HEK293 (cell line): ENCODE results near the gene PLEKHA8.

Experiments used
- ATF2 ChIP-seq: fragments of 450-650 bp; formaldehyde crosslinking; IDR thresholded peaks from 2 replicates; pipeline ENCODE4 v1.5.1; 2016; ENCODE audit warnings: missing biosample characterization, missing genetic modification characterization, low read depth
- EGR2 ChIP-seq: fragments of 450-650 bp; formaldehyde crosslinking; IDR thresholded peaks from 2 replicates; pipeline ENCODE4 v1.5.1; 2016; ENCODE audit warnings: low read depth, missing biosample characterization, missing genetic modification characterization
- FEZF1 ChIP-seq: fragments of 450-650 bp; formaldehyde crosslinking; IDR thresholded peaks from 2 replicates; pipeline ENCODE4 v1.5.1; 2016; ENCODE audit warnings: missing biosample characterization, missing genetic modification characterization
- IKZF3 ChIP-seq: fragments of 450-650 bp; IDR thresholded peaks from 2 replicates; pipeline ENCODE4 v1.5.0; 2018; ENCODE audit warnings: missing biosample characterization, mild to moderate bottlenecking, missing genetic modification characterization, moderate library complexity
- KLF1 ChIP-seq: fragments of 450-650 bp; formaldehyde crosslinking; IDR thresholded peaks from 2 replicates; pipeline ENCODE4 v1.5.1; 2016; ENCODE audit warnings: missing biosample characterization, missing genetic modification characterization
- MEIS1 ChIP-seq: sonication (generic); formaldehyde crosslinking; IDR thresholded peaks from 2 replicates; pipeline ENCODE4 v1.8.1; 2022; ENCODE audit warnings: missing genetic modification reagents, mild to moderate bottlenecking, borderline replicate concordance
- PRDM2 ChIP-seq: fragments of 450-650 bp; formaldehyde crosslinking; IDR thresholded peaks from 2 replicates; pipeline ENCODE4 v1.5.1; 2016; ENCODE audit warnings: missing biosample characterization, missing genetic modification characterization, borderline replicate concordance
- REPIN1 ChIP-seq: fragments of 450-650 bp; formaldehyde crosslinking; IDR thresholded peaks from 2 replicates; pipeline ENCODE4 v1.5.1; 2017; ENCODE audit warnings: missing biosample characterization, missing genetic modification characterization, low read depth
- SETDB1 ChIP-seq: IDR thresholded peaks from one replicate; pipeline ENCODE4 v1.6.1; 2017; ENCODE audit warnings: mild to moderate bottlenecking, low read length, moderate library complexity, mixed read lengths; ENCODE audit not compliant: insufficient read length
- YY1 ChIP-seq: fragments of 450-650 bp; formaldehyde crosslinking; IDR thresholded peaks from 2 replicates; pipeline ENCODE4 v1.5.1; 2018; ENCODE audit warnings: missing biosample characterization, missing genetic modification characterization
- ZBTB44 ChIP-seq: fragments of 450-650 bp; IDR thresholded peaks from 2 replicates; pipeline ENCODE4 v1.5.1; 2018; ENCODE audit warnings: missing biosample characterization, mild to moderate bottlenecking, missing genetic modification characterization
- ZEB2 ChIP-seq: fragments of 450-650 bp; formaldehyde crosslinking; IDR thresholded peaks from 2 replicates; pipeline ENCODE4 v1.5.1; 2016; ENCODE audit warnings: missing biosample characterization, missing genetic modification characterization
- ZFP69B ChIP-seq: fragments of 450-650 bp; formaldehyde crosslinking; IDR thresholded peaks from 2 replicates; pipeline ENCODE4 v1.5.1; 2016; ENCODE audit warnings: missing biosample characterization, missing genetic modification characterization
- ZNF112 ChIP-seq: fragments of 450-650 bp; formaldehyde crosslinking; IDR thresholded peaks from 2 replicates; pipeline ENCODE4 v1.5.0; 2017; ENCODE audit warnings: missing biosample characterization, missing genetic modification characterization
- ZNF140 ChIP-seq: fragments of 450-650 bp; formaldehyde crosslinking; IDR thresholded peaks from 2 replicates; pipeline ENCODE4 v1.5.1; 2016; ENCODE audit warnings: missing biosample characterization, missing genetic modification characterization
- ZNF16 ChIP-seq: fragments of 450-650 bp; formaldehyde crosslinking; IDR thresholded peaks from 2 replicates; pipeline ENCODE4 v1.5.1; 2016; ENCODE audit warnings: low read depth, missing biosample characterization, missing genetic modification characterization
- ZNF174 ChIP-seq: fragments of 450-650 bp; formaldehyde crosslinking; IDR thresholded peaks from 2 replicates; pipeline ENCODE4 v1.5.0; 2017; ENCODE audit warnings: missing biosample characterization, mild to moderate bottlenecking, missing genetic modification characterization
- ZNF184 ChIP-seq: fragments of 450-650 bp; IDR thresholded peaks from 2 replicates; pipeline ENCODE4 v1.5.1; 2018; ENCODE audit warnings: missing biosample characterization, mild to moderate bottlenecking, missing genetic modification characterization
- ZNF221 ChIP-seq: fragments of 450-650 bp; formaldehyde crosslinking; IDR thresholded peaks from 2 replicates; pipeline ENCODE4 v1.5.1; 2017; ENCODE audit warnings: missing biosample characterization, missing genetic modification characterization, borderline replicate concordance
- ZNF366 ChIP-seq: fragments of 450-650 bp; formaldehyde crosslinking; conservative IDR thresholded peaks from 2 replicates; pipeline ENCODE4 v1.5.1; 2016; ENCODE audit warnings: missing biosample characterization, missing genetic modification characterization
- ZNF426 ChIP-seq: fragments of 450-650 bp; formaldehyde crosslinking; IDR thresholded peaks from 2 replicates; pipeline ENCODE4 v1.5.1; 2017; ENCODE audit warnings: missing biosample characterization, missing genetic modification characterization, mild to moderate bottlenecking, inconsistent platforms, moderate library complexity
- ZNF473 ChIP-seq: fragments of 450-650 bp; formaldehyde crosslinking; IDR thresholded peaks from 2 replicates; pipeline ENCODE4 v1.5.1; 2017; ENCODE audit warnings: missing biosample characterization, missing genetic modification characterization
- ZNF664 ChIP-seq: fragments of 450-650 bp; formaldehyde crosslinking; IDR thresholded peaks from 2 replicates; pipeline ENCODE4 v1.5.1; 2016; ENCODE audit warnings: missing biosample characterization, missing genetic modification characterization
- ZNF701 ChIP-seq: fragments of 450-650 bp; formaldehyde crosslinking; IDR thresholded peaks from 2 replicates; pipeline ENCODE4 v1.5.1; 2016; ENCODE audit warnings: missing biosample characterization, missing genetic modification characterization
- ZNF76 ChIP-seq: fragments of 450-650 bp; formaldehyde crosslinking; IDR thresholded peaks from 2 replicates; pipeline ENCODE4; 2016; ENCODE audit warnings: low read depth, missing biosample characterization, missing genetic modification characterization, borderline replicate concordance
- TF ChIP-seq, protein P1 (sequence below): fragments of 450-650 bp; formaldehyde crosslinking; IDR thresholded peaks from 2 replicates; pipeline ENCODE4 v1.5.1; 2016; ENCODE audit warnings: missing biosample characterization, missing genetic modification characterization, low read depth
- TF ChIP-seq, protein P2 (sequence below): fragments of 450-650 bp; formaldehyde crosslinking; optimal IDR thresholded peaks from 2 replicates; pipeline ENCODE3; 2016; ENCODE audit warnings: missing biosample characterization, mild to moderate bottlenecking, missing genetic modification characterization

PLEKHA8 gene

DNA sequence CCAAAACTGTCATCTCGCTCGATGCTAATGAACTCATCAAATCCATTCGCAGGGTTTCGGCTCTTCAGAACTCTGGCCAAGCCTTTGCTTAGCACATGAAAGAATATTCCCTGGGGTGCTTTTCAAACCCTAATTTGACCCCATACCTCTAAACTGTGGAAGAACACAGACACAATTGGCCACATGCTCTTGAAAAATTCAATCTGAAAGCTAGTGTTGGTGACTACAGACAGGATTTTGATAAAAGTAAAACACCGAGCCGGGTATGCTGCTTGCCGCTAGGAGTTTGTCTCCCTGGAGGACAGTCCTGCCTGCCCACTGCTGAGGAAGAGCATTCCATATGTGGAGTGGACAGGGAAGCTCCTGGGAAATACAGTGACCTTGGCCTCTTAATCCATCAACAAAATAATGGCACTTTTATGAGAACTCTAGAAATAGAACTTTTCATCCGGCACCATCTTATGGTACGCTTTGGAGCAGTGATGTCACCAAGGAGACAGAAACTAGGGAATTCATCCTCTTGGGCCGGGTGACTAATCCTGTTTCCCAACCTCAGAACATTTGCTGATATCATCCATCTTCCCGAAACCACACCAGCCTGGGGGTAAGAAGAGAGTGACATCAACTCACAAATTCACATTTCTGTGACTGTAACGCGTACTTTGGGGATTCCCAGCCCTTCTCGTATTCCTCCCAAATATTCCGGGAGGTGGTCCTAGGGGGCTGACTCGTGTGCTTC lies 140.8 kb downstream of the PLEKHA8 start (continued):
- TF ChIP-seq EGR2 (tag by site-specific recombination) (no peak), ZNF221 (tag by site-specific recombination) (no peak), ZNF426 (tag by site-specific recombination) (no peak), ZNF184 (tag by site-specific recombination) (0 out of 2 replicates have a peak, but pooled peaks have one; percentile 25), ZNF76 (no peak), ZEB2 (tag by site-specific recombination) (no peak), ZNF112 (tag by site-specific recombination) (no peak), IKZF3 (tag by site-specific recombination) (no peak), ZNF664 (tag by site-specific recombination) (no peak), ZFP69B (tag by site-specific recombination) (no peak), ZNF174 (tag by site-specific recombination) (no peak), KLF1 (tag by site-specific recombination) (no peak), ZBTB44 (tag by site-specific recombination) (no peak), ZNF366 (tag by site-specific recombination) (peak; percentile 15; the same call in 1 of the 2 replicates), FEZF1 (tag by site-specific recombination) (no peak), ZNF473 (tag by site-specific recombination) (no peak), REPIN1 (tag by site-specific recombination) (no peak), ATF2 (peak; percentile 45; the same call in 1 of the 2 replicates), ZNF701 (tag by site-specific recombination) (no peak), PRDM2 (tag by site-specific recombination) (no peak), ZNF16 (tag by site-specific recombination) (no peak), ZNF140 (no peak), SETDB1 (no peak), YY1 (tag by site-specific recombination) (no peak), MEIS1 (CRISPR knock-in tag) (no peak)
- TF ChIP-seq, protein P1, sequence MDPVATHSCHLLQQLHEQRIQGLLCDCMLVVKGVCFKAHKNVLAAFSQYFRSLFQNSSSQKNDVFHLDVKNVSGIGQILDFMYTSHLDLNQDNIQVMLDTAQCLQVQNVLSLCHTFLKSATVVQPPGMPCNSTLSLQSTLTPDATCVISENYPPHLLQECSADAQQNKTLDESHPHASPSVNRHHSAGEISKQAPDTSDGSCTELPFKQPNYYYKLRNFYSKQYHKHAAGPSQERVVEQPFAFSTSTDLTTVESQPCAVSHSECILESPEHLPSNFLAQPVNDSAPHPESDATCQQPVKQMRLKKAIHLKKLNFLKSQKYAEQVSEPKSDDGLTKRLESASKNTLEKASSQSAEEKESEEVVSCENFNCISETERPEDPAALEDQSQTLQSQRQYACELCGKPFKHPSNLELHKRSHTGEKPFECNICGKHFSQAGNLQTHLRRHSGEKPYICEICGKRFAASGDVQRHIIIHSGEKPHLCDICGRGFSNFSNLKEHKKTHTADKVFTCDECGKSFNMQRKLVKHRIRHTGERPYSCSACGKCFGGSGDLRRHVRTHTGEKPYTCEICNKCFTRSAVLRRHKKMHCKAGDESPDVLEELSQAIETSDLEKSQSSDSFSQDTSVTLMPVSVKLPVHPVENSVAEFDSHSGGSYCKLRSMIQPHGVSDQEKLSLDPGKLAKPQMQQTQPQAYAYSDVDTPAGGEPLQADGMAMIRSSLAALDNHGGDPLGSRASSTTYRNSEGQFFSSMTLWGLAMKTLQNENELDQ (tag by site-specific recombination), result no peak
- TF ChIP-seq, protein P2, sequence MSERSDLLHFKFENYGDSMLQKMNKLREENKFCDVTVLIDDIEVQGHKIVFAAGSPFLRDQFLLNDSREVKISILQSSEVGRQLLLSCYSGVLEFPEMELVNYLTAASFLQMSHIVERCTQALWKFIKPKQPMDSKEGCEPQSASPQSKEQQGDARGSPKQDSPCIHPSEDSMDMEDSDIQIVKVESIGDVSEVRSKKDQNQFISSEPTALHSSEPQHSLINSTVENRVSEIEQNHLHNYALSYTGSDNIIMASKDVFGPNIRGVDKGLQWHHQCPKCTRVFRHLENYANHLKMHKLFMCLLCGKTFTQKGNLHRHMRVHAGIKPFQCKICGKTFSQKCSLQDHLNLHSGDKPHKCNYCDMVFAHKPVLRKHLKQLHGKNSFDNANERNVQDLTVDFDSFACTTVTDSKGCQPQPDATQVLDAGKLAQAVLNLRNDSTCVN, result no peak
